Bronchial epithelial cell (primary cell): ENCODE data around the gene LMNTD2. TPM values are rescaled to one million over a fixed set of nuclear protein-coding genes. Genes with fewer than 3 reads are reported as not detected.

Source experiments
- DNase-seq: peaks from one replicate; pipeline ENCODE4 v3.0.0-alpha.2; 2010; ENCODE audit warnings: low read depth
- FAIRE-seq: peaks from 2 replicates; lab custom pipeline; 2011; peaks lifted over from hg19 to GRCh38; lab: Jason Lieb, UNC
- H3K27me3 ChIP-seq: 2 replicates; pipeline ENCODE4 v1.5.1; 2011; ENCODE audit warnings: low read length; ENCODE audit not compliant: control insufficient read depth, insufficient read depth
- H3K36me3 ChIP-seq: 2 replicates; pipeline ENCODE4 v1.5.1; 2011; ENCODE audit warnings: low read length; ENCODE audit not compliant: control insufficient read depth, insufficient read depth
- H3K4me3 ChIP-seq: 2 replicates; pipeline ENCODE4 v1.5.1; 2011; ENCODE audit warnings: mild to moderate bottlenecking, low read depth, low read length, control low read depth
- CTCF ChIP-seq: IDR thresholded peaks from 2 replicates; pipeline ENCODE4 v1.5.1; 2011; ENCODE audit warnings: mild to moderate bottlenecking, moderate library complexity, low read length, control low read depth, inconsistent platforms; ENCODE audit not compliant: insufficient read depth, severe bottlenecking
- total RNA-seq: library from RNA; depleted of rRNA; stranded (reverse); fragments of >200 nt; gene quantifications from 2 replicates; pipeline ENCODE4 v1.2.1, GENCODE V29; 2014

LMNTD2 gene
- total RNA-seq, 1 donor from 2014 or later, result 1.1 TPM

- Histone ChIP-seq H3K27me3 (no peaks in the 10 kb centered on the region), H3K36me3 (peaks cover under 1% of the 10 kb centered on the region), H3K4me3 (no peak overlapping the region)
- no peak for TF ChIP-seq CTCF
- no peak for DNase-seq
- no peak for FAIRE-seq
These were observed 44.1 kb downstream of the LMNTD2 start for GRCh38 chr11:516400-516799.

GRCh38 chr11:515131-515530, 45.4 kb downstream of the LMNTD2 start:
- H3K4me3 ChIP-seq, result no peak overlapping the region
- H3K27me3 ChIP-seq, result no peaks in the 10 kb centered on the region
- DNase-seq (peak; percentile 100), FAIRE-seq (peak; percentile 99)
- no peak for TF ChIP-seq CTCF
- peaks cover 3% of the 10 kb centered on the region for H3K36me3 ChIP-seq

- no peak for TF ChIP-seq CTCF
- FAIRE-seq, result no peak
These were observed 45.9 kb downstream of the LMNTD2 start for GRCh38 chr11:514606-515005.

GRCh38 chr11:512761-513595, 47.6 kb downstream of the LMNTD2 start:
- FAIRE-seq, result no peak
- no peak for TF ChIP-seq CTCF
- H3K36me3 ChIP-seq, result peaks cover 8% of the 10 kb centered on the region

More at GRCh38 chr11:514606-515005, 45.9 kb downstream of the LMNTD2 start:
- Histone ChIP-seq H3K36me3 (peaks cover 6% of the 10 kb centered on the region), H3K27me3 (no peaks in the 10 kb centered on the region), H3K4me3 (no peak overlapping the region)
- DNase-seq, result no peak

GRCh38 chr11:508956-509355, 51.6 kb downstream of the LMNTD2 start:
- Histone ChIP-seq H3K36me3 (peaks cover 8% of the 10 kb centered on the region), H3K4me3 (no peak overlapping the region), H3K27me3 (no peaks in the 10 kb centered on the region)
- TF ChIP-seq CTCF, result no peak
- DNase-seq, result no peak
- no peak for FAIRE-seq

More at GRCh38 chr11:512761-513595, 47.6 kb downstream of the LMNTD2 start:
- H3K4me3 ChIP-seq, result no peak overlapping the region
- no peak for DNase-seq
- no peaks in the 10 kb centered on the region for H3K27me3 ChIP-seq
